AG09309 (cell line): ENCODE results near the gene CTSV.
"Not testable (repeated sequence)": the region's sequence is repeated elsewhere in the genome, so short reads cannot be mapped to it uniquely, and the experiment has no call there.

Source experiments
- DNase-seq: peaks from one replicate; pipeline ENCODE4 v3.0.0-alpha.2; 2010; ENCODE audit warnings: low read depth
- H3K4me3 ChIP-seq: 2 replicates; pipeline ENCODE4 v1.5.1; 2011; ENCODE audit warnings: mild to moderate bottlenecking, low read depth, low read length, moderate library complexity; ENCODE audit not compliant: control insufficient read depth
- TF ChIP-seq, protein P1 (sequence below): IDR thresholded peaks from 2 replicates; pipeline ENCODE4 v1.5.1; 2011; ENCODE audit warnings: mild to moderate bottlenecking, low read depth, low read length, inconsistent platforms; ENCODE audit not compliant: insufficient read depth, control insufficient read depth; ENCODE audit errors: missing control alignments

The CTSV gene

DNA sequence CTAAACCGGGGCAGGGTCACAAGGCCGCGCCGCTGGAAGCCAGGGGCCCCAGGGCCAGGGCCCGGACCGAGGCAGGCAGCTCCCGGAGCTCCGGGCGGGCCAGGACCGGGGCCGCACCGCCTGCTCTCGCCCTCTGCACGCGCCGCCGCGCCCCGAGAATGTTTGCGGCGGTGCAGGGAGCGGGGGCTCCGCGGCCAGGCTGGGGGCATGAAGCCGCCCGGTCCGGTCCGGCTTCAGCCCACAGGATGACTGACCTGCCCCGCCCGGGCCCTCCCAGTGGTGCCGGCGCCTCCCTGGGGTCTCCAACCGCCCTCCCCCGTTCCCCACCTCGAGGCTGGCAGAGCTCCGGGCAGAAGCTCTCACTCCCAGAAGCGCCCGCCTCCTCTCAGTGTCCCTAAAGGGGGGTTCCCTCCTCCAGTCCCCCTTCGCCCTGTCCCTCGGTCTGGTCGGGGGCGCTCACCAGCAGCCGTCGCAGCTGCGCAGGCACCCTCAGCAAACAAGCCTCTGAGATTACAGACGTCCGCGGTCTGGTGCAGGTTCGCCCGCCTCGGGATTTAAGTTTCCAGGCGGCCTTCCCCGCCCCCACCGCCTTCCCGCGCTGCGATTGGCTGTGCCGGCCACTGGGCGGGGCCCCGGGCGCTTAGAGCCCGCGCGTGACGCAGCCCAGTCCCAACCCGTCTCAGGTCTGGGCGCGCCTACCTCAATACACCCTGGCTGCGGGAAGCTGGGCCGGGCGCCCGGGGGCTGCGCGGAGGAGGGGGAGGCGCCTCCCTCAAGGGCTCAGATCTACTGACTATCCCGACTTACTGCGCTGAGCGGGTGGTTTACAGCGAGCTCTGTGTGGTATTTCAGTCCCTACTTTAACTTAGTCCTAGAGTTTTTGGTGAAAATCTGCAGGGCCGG, at the start of gene CTSV:
CTSV (minus strand) TSS at position 532 of the 903 bp plus-strand sequence. CDS start 1,099 bp downstream, outside the sequence.
- H3K4me3 ChIP-seq, result peak within 1 kb of the TSS; percentile 58
- TF ChIP-seq, protein P1, sequence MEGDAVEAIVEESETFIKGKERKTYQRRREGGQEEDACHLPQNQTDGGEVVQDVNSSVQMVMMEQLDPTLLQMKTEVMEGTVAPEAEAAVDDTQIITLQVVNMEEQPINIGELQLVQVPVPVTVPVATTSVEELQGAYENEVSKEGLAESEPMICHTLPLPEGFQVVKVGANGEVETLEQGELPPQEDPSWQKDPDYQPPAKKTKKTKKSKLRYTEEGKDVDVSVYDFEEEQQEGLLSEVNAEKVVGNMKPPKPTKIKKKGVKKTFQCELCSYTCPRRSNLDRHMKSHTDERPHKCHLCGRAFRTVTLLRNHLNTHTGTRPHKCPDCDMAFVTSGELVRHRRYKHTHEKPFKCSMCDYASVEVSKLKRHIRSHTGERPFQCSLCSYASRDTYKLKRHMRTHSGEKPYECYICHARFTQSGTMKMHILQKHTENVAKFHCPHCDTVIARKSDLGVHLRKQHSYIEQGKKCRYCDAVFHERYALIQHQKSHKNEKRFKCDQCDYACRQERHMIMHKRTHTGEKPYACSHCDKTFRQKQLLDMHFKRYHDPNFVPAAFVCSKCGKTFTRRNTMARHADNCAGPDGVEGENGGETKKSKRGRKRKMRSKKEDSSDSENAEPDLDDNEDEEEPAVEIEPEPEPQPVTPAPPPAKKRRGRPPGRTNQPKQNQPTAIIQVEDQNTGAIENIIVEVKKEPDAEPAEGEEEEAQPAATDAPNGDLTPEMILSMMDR, result no peak
- no peak for DNase-seq

DNA sequence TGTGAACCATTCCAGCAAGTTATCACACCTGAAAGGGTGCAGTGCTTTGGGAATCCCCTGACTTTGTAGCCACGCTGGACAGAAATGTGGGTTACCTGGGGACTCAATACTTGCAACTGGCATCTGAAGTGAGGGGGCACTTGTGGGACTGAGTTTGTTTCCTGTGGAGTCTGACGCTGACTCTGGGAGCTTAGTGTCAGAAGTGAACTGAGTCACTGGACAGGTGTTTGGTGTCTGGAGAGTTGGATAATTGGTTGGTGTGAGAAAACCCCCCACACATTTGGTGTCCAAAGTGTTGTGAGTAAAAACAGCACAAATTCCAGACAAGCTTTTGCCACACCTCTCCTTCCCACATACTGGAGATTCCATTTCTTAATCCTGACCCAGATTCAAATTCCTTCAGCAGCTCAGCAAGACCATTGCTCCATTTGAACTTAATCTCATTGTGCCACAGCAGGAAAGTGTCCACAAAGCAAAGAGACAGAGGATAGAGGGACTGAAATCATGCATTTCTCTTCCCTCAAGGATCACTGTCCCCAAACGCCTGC, 48.8 kb upstream of the CTSV start:
- H3K4me3 ChIP-seq, DNase-seq: not testable (repeated sequence)

- not testable (repeated sequence) for DNase-seq, H3K4me3 ChIP-seq
Observed at GRCh38 chr9:97084562-97084991, 45.6 kb upstream of the CTSV start.

- TF ChIP-seq, protein P1, result no peak
- no peak overlapping the region for H3K4me3 ChIP-seq
- no peak for DNase-seq
Observed at GRCh38 chr9:97078362-97078761, 39.4 kb upstream of the CTSV start.

DNA sequence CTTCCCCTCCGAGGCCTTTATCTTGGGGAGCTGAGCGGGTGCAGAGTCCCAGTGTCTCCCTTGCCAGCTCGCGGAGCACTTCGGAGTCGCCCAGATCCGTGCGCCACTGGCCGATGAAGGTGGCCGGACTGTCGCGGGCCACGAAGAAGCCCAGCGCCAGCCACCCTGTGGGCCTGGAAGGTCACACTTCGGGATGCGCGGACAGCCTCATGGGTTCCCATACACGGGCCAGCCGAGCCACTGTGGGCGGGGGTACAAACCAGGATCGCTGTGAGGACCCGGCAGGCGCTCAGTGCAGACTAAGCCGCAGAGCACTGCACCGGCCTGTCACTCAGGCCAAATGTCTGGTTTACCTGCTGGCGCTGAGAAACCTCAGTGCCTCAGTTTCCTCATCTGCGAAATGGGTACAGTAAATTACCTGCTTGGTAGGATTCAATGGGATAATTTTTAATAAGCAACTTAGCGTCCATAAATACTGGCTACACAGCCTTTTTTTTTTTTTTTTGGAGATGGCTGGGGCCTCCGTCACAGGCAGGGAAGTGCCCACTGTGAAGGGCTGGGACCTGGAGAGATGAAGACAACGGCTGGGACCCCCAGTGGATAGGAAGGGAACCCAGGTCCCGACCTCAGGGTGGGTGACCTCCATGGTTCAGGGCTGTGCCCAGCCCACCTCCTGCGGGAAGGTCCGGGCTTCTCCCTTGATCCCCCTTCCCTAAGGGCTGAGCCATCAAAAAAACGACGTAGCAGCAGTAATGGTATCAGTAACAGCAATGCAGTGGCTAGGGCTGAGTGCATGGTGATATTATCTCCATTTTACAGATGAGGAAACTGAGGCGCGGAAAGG, 38.7 kb upstream of the CTSV start:
- H3K4me3 ChIP-seq, result no peak overlapping the region
- TF ChIP-seq, protein P1, result no peak
- no peak for DNase-seq

DNA sequence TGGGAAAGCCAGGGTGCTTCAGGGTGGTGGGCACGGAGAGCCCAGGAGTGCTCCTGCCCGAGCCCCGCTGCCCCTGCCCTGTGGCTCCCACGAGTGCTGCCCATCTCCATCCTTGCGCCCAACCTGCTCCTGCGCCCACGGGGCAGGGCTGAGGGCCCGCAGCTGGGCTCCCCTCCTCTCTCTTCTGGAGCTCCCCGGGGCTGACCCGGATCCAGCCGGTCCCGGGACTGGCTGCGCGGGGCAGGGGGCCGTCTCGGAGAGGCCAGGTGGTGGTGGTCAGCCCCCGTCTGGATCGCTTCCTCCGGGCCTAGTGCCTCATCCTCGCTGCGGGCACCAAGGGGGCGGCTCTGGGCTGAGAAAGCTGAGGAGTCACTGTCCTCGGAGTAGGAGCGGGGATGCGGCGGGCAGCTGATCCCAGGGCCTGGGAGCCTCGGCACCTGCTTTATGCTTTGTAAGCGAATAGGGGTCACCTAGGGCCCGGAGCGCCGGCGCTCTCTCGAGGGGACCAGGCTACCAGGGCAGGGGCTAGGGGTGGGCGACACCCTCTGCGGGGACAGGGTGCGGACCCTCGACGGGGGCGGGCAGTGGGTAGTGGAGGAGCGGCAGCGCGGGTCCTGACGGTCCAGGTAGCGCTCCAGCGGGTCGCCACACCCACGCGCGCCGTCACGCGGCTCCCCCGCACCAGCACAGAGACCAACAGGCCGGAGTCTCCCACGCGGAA, 37.9 kb upstream of the CTSV start:
- not testable (repeated sequence) for H3K4me3 ChIP-seq, DNase-seq

GRCh38 chr9:97076238-97076637, 37.3 kb upstream of the CTSV start:
- DNase-seq, result no peak
- TF ChIP-seq, protein P1, result no peak
- H3K4me3 ChIP-seq, result no peak overlapping the region
